Peyer's patch (tissue), 4 donors: ENCODE results near the gene SCFD2.

Experiments used
- POLR2A ChIP-seq, 2 donors: fragments of 450-650 bp; IDR thresholded peaks; one replicate each; pipeline ENCODE4 v1.5.1; 2017; ENCODE audit warnings: antibody characterized with exemption in 2 of 2, mild to moderate bottlenecking in 2 of 2, moderate library complexity in 2 of 2
- TF ChIP-seq, protein P1 (sequence below), 6 experiments: fragments of 450-650 bp in 4 of 6; fragments of 200-600 bp in 2 of 6; sonication (generic) in 1 of 6; IDR thresholded peaks; one replicate each; pipeline ENCODE4 v1.5.1; 2017 to 2019; ENCODE audit warnings: antibody characterized with exemption in 6 of 6, mild to moderate bottlenecking in 3 of 6, moderate library complexity in 1 of 6

DNA sequence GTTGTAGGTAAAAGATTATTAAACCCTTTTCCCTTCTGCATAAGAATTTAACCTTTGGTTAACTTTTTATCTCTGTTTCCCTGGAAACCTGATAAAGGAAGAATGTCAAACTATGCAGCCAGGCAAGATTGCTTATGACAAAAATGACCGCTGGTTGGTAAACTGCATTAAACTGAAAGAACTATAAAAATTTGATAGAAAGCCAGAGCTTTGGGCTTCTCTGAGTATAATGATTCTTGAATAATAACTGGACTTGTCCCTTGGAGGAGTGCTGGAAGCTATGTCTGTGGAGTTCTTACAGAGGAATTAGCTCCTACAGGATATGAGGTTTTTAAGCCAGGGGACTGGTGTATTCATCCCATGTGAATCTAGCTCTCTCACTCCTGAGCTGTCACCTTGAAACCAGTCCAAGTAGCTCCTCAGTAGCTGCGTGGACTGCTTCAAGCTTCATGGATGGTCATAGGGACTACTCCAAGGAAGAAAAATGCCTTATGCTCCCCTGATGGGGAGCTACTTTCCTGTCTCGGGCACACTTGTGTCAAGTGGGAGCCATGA is 451.7 kb downstream of the SCFD2 start:
- TF ChIP-seq, protein P1, sequence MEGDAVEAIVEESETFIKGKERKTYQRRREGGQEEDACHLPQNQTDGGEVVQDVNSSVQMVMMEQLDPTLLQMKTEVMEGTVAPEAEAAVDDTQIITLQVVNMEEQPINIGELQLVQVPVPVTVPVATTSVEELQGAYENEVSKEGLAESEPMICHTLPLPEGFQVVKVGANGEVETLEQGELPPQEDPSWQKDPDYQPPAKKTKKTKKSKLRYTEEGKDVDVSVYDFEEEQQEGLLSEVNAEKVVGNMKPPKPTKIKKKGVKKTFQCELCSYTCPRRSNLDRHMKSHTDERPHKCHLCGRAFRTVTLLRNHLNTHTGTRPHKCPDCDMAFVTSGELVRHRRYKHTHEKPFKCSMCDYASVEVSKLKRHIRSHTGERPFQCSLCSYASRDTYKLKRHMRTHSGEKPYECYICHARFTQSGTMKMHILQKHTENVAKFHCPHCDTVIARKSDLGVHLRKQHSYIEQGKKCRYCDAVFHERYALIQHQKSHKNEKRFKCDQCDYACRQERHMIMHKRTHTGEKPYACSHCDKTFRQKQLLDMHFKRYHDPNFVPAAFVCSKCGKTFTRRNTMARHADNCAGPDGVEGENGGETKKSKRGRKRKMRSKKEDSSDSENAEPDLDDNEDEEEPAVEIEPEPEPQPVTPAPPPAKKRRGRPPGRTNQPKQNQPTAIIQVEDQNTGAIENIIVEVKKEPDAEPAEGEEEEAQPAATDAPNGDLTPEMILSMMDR (IDR thresholded peaks at IDR 0.05), result no peak
- no peak for TF ChIP-seq POLR2A (IDR thresholded peaks at IDR 0.05)
